NCI-H2196 treated with DMSO at 0.1 percent for 48 hours (cell line): Measurements from ENCODE around the gene CSPG4.
"Not testable (repeated sequence)": the region's sequence is repeated elsewhere in the genome, so short reads cannot be mapped to it uniquely, and the experiment has no call there.

Experiments used
- DNase-seq: peaks from one replicate; lab custom pipeline; 2025; ENCODE audit not compliant: unreplicated experiment; lab: John Stamatoyannopoulos, UW

Gene CSPG4

DNA sequence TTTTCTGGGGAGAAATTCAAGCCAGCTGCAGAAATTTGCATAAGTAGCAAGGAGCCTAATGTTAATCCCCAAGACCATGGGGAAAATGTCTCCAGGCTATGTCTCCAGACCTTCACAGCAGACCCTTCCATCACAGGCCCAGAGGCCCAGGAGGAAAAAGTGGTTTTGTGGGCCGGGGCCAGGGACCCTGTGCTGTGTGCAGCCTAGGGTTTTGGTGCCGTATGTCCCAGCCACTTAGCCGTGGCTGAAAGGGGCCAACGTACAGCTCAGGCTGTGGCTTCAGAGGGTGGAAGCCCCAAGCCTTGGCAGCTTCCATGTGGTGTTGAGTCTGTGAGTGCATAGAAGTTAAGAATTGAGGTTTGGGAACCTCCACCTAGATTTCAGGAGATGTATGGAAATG, 29.7 kb upstream of the CSPG4 start:
- not testable (repeated sequence) for DNase-seq

DNA sequence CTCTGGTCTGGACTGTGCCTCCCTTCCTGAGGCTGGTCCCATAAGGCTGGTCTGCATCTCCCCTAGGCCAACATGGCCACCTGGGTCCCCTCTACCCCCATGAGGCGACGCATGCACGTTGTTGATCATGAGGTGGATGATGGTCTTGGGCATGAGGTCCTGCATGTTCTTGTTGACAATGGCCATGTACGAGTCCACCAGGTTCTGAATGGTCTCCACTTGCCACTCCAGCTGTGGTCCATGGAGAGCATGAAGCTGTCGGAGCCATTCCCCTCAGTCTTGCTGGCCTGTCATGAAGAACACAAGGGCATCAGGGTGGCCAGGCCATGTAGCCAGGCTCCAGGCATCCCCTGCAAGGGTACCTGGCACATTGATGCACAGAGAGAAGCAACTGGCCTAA, 27.1 kb upstream of the CSPG4 start:
- DNase-seq: no peak

DNA sequence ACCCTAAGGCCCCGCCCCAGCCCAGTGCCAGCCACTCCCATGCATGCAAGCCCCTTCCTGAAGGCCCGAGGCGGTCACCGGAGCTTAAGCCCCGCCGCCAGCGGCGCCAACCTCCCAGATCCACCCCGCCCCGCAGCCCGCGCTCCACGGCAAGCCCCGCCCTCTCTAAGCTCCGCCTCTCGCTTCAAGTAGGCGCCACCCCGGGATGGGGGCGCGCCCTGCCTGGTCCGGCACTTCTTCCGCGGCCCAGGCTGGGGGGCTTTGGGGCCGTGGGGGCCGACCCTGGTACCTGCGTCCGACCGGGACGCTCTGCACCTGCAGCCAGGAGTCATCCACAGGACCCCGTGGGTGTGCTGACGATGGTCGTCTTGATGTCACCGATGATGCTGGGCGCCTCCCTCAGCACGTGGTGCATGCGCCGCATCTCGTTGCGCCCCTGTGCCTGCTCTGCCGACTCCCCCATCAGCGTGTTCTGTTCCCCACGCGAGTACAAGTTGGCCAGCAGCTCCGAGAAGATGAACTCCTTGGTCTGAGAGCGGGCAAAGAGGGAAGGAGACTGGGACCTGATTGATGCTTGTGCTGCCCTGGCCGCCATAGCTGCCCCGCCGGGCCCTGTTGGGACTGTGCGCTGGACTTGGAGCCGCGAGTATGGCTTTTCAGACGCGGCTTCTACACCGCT, 26.1 kb upstream of the CSPG4 start:
- peak; percentile 67 for DNase-seq

DNA sequence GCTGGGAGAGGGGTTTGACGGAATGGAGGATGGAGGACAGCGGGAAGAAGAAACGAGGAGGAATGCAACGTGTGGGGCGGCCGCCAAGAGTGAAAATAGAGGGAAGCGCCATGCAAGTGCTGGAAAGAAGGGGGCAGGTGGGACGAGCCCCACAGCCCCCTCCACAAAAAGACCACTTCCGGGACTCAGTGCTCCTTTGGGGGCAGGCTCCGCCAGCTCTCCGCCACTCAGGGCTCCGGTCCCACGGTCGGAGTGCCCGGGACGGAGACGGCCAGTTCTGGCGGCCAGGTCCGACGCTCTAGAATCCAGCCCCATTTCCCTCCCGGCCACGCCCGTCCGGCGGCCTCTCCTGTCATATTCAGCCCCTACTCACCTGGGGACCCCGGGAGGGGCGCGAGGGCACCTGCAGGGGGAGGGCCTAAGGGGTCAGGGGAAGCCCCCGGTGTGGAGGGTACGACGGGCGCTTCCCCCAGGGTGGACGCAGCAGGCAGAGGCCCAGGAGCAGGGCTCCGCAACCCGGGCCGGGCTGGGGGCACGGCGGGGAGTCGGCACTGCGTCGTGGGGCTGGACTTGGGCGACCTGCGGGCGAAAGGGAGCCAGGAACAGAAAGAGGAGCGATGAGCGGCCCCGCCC, 25.5 kb upstream of the CSPG4 start:
- no peak for DNase-seq

DNA sequence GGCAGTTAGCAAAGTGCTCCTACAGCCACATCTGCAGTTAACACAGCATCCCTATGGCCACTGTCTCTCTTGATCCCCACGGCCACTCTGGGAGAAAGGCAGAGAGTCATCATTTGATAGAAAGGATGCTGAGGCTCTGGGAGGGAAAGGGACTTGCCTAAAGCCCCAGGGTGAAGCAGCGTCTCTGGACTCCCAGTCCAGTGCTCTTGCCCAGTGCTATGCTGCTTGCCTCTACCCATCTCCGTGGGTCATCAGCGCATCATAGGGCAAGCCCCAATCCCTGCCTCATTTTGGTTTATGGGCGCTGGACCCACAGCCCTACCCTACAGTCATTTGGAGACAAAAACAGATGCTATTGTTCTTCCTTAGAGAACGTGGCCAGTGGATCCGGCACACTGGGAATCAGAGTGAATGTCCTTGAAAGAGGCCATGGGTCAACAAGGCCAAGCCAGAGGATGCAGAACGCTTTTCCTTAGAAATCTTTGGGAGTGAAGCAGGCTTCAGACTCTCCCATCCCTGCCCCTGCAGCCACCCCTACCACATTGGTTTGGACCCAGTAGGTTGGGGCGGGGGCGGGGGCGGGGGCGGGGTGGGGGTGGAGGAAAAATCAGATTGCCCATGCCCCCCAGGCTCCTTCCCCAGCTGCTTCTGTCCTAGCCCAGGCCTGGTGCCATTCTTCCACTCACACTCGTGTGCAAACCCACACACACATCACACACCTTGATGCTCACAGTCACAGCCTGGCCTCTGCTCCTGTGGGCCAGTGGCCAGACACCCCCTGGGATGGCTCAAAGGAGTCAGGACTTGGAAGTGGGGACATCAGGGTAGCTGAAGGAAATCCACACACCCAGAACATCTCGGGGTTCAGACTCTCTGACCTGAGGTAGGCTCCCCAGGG, 24.7 kb upstream of the CSPG4 start:
- DNase-seq: not testable (repeated sequence)

DNA sequence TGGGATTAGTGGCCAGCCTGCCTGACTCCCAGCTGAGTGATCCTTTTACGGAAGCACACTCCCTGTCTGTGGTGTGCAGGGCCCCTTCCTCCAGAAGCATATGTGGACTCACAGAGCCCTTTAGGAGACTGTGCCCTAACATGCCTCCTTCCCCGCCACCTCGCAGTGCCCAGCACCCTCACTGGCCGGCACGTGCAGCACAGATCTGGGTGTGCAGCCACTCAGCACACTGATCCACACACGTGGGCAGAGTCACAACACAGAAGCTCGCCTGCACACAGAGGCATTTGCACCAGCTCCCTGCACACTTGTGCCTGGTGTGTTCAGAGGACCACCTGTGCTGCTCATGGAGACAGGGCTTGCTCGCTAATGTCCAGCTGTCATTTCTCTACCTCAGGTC, 23.6 kb upstream of the CSPG4 start:
- DNase-seq: no peak

DNA sequence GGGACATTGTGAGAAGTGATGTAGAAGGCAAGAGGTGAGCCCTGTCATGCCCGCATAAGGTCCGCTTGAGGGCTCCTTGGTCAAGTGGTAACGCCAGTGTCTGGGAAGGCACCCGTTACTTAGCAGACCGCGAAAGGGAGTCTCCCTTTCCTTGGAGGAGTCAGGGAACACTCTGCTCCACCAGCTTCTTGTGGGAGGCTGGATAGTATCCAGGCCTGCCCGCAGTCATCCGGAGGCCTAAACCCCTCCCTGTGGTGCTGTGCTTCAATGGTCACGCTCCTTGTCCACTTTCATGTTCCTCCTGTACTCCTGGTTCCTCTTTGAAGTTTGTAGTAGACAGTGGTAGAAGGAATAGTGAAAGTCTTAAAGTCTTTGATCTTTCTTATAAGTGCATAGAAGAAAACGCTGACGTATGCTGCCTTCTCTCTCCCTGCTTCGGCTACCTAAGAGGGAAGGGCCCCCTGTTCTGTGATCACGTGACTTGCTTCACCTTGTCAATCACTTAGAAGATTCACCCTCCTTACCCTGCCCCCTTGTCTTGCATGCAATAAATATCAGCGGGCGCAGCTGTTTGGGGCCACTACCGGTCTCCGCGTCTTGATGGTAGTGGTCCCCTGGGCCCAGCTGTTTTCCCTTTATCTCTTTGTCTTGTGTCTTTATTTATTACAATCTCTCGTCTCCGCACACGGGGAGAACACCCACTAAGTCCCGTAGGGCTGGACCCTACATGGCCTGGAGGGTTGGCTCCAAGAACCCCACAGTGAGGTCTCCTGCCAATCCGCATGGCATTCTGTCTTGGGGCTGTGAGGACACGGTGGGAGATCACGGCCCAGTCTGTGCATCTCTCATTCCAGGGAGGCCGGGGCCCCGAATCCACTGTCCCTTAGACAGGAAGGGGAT, 22.5 kb upstream of the CSPG4 start:
- DNase-seq: not testable (repeated sequence)

DNA sequence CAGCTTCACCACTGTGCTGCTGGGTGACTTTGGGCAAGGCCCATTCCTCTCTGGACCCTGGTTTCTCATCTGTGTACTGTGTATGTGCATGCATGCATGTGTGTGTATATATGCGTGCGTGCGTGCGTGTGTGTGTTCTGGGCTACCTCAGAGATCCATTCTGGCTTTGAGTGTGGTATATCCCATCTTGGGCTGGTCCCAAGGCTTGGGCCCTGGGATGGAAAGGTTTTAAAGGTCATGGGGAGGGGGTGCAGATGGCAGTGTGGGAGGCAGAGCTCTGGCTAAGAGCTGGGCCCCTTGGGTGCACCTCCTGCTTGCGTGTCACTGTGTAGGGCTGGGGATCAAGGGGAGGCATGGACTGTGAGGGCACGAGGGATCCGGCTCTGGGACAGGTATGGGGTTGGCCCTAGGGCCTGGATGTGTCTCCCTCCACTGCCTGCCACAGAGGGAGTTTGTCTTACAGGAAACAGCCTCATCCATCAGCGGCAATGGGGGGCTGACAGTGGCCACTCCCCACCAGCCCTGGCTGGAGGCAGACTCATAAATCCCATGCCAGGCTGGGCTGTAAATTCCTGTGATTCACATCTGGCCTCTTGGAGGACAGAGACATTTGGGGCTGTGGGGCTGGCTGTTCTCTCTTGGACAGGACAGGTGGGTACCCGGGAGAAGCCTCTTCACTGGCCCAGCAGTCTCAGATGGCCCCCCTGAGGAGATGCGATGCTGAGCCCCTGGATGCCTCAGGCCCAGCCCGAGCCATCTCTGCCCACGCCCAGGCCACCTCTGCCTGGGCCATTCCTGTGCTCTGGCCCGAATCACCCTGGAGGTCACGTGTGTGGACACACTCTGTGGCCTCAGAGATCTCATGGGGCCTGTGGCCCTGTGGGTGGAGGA, 21.4 kb upstream of the CSPG4 start:
- no peak for DNase-seq

DNA sequence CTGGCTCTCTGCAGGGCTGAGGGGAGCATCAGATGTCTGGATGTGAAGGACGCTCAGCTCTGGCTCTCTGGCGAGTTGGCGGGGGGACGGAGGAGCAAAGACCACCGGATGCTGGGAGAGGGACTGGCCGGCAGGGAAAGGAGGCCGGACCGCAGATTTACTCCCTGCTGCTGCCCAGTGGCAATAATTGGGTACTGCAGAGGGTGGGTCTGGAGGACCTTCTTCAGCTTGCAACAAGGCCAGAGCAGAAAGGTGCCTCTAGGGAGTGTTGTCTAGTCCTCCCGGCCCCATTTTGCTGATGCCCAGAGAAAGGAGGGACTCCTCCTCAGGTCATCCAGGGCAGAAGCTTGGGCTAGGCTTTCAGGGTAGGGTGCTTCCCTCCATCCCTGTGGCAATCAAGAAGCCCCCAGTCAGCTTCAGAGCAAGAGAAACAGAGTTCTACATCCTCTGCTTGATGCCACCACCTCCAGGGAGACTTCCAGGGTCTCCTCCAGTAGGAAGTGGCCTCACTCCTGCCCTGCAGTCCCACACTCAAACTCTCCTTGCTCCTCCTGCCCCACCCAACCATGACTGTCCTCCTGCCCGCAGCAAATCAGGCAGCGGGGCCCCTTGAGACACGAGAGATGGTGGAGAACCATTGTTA, 20.3 kb upstream of the CSPG4 start:
- no peak for DNase-seq

DNA sequence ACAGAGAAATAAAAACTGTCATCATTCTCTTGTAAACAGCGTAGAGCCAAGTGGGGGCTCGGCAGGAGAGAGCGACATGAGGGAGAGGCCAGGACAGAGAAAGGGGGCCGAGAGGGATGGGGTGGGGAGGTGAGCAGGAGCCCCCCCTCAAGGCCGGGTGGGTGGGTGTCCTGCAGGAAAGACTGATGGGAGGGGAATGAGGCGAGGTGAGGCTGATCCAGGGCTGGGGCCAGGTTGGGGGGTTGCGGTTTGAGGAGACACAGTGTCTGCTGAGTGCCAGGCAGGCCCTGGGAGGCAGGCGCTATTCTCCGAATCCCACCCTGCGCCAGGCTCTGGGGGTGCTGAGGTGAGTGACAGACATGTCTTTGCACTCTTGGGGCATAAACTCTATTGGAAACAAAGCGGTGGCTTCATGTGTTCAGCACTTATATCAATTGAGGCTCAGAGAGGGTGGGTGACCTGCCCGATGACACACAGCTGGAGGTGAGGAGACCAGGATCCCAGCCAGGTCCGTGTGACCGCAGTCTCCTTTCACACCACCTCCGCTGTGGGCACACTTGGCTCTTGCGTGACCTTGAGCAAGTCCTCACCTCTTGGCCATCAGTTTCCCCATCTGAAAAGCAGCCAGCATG, 19.6 kb upstream of the CSPG4 start:
- DNase-seq: no peak

DNA sequence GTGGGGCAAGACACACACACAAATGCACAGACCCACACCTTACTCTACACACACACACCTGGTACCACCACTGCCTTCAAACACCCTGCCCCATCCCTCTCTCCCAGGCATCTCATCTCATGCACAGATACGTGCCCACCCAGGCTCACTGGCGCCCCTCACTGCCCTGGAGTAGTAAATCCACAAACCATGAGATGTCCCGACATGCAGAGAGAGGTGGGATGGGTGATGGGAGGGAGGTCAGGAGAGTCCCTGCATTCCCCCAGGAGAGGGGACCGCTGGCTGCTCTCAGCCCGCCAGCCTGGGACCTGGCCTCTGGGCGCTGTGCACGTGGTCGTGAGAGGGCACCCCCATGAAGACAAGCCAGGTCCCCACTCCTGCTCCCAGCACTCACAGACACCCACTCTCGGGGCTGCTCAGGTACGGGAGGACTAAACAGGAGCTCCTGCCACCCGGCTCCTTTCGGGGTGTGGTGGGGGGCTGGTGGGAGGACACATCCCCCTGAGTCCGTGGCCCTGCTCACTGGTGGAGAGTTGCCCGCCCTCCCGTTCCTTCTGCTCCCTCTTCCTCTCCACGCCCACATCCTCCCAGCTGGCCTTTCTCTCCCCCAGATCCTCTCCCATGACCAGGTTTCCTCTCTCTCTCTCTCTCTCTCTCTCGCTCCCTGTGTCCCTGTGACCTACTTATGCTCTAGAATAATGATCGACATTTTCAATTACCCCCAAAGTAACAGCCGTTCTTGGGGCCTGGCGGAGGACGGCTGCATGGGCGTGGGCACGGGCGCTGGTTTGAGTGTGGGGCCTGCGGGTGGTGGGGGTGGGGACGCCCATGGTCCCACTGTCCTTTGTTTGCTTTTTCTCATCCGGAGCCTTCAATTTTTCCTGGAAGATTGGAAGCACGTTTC, 18.9 kb upstream of the CSPG4 start:
- no peak for DNase-seq

DNA sequence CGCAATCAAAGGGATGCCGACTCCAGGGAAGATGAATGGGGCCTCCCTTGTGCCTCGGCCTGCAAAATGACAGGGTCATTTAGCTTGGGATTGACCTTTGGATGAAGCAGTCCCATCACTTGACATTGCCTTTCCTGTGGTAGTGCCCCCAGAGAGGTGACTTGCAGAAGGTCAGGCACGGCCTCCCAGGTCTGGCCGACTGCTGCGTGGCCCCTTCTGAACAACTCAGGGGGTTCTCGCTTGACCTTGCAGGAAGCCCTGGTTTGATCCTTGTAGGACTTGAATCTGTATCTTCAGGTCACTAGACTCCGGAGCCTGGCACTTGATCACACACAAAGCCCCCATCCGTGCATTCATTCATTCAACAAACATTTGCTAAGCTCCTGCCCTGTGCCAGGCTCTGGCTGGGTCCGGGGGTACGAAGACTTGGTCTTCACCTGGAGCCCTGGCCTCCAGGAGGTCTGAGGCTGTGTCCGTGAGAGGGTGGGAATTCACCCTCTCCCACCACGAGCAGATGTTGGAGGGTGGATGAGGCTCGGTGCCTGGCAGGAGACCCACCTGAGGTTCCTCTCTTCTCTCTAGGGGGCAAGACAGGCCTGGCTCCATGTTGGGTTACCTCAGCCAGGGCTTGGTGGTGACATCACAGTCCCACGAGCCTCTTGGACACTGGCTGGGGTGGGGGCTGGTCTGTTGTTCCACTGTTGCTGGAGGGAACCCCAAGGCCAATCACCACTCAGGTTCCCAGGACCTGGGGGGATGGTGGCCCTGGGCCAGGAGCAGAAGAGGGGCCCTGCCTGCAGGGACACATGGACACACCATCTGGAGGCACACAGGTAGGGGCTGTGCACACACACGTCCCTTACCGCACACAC, 18.0 kb upstream of the CSPG4 start:
- DNase-seq: not testable (repeated sequence)

DNA sequence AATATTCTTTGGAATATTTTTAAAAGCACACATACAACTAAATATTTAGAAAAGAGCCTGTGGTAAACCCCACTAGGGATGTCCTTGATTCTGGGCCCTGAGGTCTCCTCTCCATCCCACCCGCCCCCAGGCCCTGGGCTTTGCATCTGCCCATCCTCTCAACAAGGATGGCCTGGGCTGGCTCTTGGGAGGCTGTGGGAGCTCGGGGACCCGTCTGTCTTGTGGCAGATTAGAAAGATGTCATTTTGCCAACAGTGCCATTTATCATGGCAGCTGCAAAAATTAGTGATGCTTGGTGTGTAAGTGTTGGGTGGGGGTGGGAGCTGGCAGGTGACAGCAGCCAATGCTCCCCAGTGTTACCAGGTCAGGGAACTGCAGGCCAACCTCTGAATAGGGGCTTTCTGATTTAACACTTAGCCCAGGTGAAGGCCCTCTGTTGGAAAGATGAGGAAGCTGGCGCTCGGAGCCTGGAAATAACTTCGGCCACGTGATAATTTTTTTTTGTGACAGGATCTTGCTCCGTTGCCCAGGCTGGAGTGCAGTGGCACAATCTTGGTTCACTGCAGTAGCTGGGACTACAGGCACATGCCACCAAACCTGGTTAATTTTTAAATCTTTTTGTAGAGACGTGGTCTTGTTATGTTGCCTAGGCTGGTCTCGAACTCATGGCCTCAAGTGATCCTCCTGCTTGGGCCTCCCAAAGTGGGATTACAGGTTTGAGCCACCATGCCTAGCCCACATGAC, 16.9 kb upstream of the CSPG4 start:
- DNase-seq: no peak

DNA sequence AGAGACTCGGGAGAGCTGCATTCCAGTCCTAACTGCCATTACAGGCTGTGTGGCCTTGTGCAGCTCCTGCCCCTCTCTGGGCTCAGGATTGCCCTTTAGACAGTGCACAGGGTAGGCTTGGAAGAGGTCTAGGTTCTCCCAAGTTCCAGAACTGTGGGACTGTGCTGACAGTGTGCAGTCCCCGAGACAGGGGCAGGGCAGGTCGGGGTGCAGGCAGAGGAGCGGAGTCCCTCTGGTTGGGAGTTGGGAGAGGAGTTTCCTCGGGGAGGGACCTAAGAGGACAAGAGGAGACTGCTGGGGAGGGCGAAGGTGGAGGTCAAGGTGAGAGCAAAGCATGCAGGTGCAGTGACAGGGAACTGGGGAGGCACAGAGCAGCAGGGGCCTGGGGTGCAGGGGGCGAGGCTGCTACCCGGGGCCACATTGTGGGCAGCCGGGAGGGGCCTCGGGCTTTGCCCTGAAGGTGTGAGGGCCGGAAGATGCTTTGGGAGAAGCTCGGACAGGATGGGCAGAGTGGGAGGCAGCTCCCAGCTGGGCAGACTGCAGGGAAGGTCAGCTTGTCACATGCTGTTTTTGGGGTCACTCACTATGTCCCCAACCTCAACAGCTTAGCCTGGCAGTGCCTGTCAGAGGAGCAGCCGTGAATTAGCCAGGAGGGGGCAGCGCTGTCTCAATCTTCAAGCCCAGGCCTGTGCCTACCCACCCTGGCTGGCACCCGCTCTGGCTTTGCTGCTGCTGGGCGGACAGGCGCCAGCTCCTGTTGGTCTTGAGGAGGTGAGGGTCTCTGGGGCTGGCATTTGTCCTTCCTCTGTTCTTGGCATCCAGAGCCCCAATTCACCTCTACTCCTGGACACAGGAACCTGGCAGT, 15.4 kb upstream of the CSPG4 start:
- no peak for DNase-seq

DNA sequence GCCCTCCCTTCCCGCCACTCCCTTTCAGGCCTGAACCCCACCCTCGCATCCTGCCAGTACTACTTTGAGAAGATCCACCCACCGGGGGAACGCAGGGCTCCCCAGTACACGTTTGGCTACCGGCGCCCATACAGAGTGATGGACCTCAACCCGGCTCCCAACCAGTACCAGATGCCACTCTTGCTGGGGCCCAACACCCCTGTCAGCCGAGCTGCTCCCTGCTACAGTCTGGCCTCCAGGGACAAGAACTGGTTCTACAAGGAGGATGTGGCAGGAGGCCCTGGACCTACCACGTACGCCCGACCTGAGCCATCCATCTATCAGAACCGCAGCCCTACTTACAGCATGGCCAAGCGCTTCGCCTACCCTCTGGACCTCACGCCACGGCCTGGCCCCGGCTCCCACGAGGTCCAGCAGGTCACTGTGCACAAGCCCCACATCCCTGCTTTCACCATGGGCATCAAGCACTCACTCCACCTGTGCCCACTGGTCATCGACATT, 14.4 kb upstream of the CSPG4 start:
- no peak for DNase-seq
